Measurements from ENCODE around the gene HTR6. TPM values are rescaled to one million over a fixed set of nuclear protein-coding genes. Genes with fewer than 3 reads are reported as not detected.

The HTR6 gene
- total RNA-seq, 1 donor, result under 0.01 TPM

- Histone ChIP-seq H3K4me1 (ENCODE audit: insufficient read depth, low read length) (peaks cover 10% of the 10 kb centered on the region), H2AFZ (ENCODE audit: low read length) (no peak overlapping the region)
- DNase-seq (ENCODE audit: insufficient read length, low spot score, missing footprints), result no peak
These were observed 21.3 kb downstream of the HTR6 start for GRCh38 chr1:19685994-19686393.

GRCh38 chr1:19687414-19687813, 22.7 kb downstream of the HTR6 start:
- no peak for DNase-seq (ENCODE audit: insufficient read length, low spot score, missing footprints)
- Histone ChIP-seq H2AFZ (ENCODE audit: low read length) (no peak overlapping the region), H3K4me3 (ENCODE audit: insufficient read depth, low read length) (no peak overlapping the region), H3K79me2 (ENCODE audit: insufficient read depth, low read length) (no peaks in the 10 kb centered on the region), H3K4me2 (ENCODE audit: insufficient read depth, low read length) (no peak overlapping the region), H3K4me1 (ENCODE audit: insufficient read depth, low read length) (peaks cover 4% of the 10 kb centered on the region), H4K20me1 (ENCODE audit: insufficient read depth, low read length) (peaks cover 1% of the 10 kb centered on the region), H3K9me3 (ENCODE audit: low read depth, low read length) (no peaks in the 10 kb centered on the region), H3K36me3 (ENCODE audit: insufficient read depth, low read length) (no peaks in the 10 kb centered on the region), H3K27me3 (ENCODE audit: insufficient read depth, low read length) (no peaks in the 10 kb centered on the region), H3K27ac (ENCODE audit: low read depth, low read length) (no peak overlapping the region)
- TF ChIP-seq CTCF (IDR thresholded peaks at IDR 0.05; ENCODE audit: extremely low read depth, low read depth, low read length), result no peak

More at GRCh38 chr1:19685994-19686393, 21.3 kb downstream of the HTR6 start:
- TF ChIP-seq CTCF (IDR thresholded peaks at IDR 0.05; ENCODE audit: extremely low read depth, low read depth, low read length), result no peak
- H3K27ac ChIP-seq (ENCODE audit: low read depth, low read length), result no peak overlapping the region
- no peaks in the 10 kb centered on the region for H3K27me3 ChIP-seq (ENCODE audit: insufficient read depth, low read length)
- H3K4me3 ChIP-seq (ENCODE audit: insufficient read depth, low read length), result no peak overlapping the region
- H4K20me1 ChIP-seq (ENCODE audit: insufficient read depth, low read length), result peaks cover 3% of the 10 kb centered on the region
- H3K36me3 ChIP-seq (ENCODE audit: insufficient read depth, low read length), result no peaks in the 10 kb centered on the region
- no peak overlapping the region for H3K4me2 ChIP-seq (ENCODE audit: insufficient read depth, low read length)
- no peaks in the 10 kb centered on the region for H3K9me3 ChIP-seq (ENCODE audit: low read depth, low read length)
- no peaks in the 10 kb centered on the region for H3K79me2 ChIP-seq (ENCODE audit: insufficient read depth, low read length)

- Histone ChIP-seq H3K36me3 (ENCODE audit: insufficient read depth, low read length) (no peaks in the 10 kb centered on the region), H3K4me3 (ENCODE audit: insufficient read depth, low read length) (no peak overlapping the region), H3K9me3 (ENCODE audit: low read depth, low read length) (no peaks in the 10 kb centered on the region), H3K4me1 (ENCODE audit: insufficient read depth, low read length) (no peaks in the 10 kb centered on the region), H3K27ac (ENCODE audit: low read depth, low read length) (no peak overlapping the region), H2AFZ (ENCODE audit: low read length) (no peak overlapping the region), H3K4me2 (ENCODE audit: insufficient read depth, low read length) (no peak overlapping the region), H4K20me1 (ENCODE audit: insufficient read depth, low read length) (no peaks in the 10 kb centered on the region), H3K27me3 (ENCODE audit: insufficient read depth, low read length) (no peaks in the 10 kb centered on the region), H3K79me2 (ENCODE audit: insufficient read depth, low read length) (no peaks in the 10 kb centered on the region)
- TF ChIP-seq CTCF (IDR thresholded peaks at IDR 0.05; ENCODE audit: extremely low read depth, low read depth, low read length), result no peak
- DNase-seq (ENCODE audit: insufficient read length, low spot score, missing footprints), result no peak
These were observed 23.6 kb downstream of the HTR6 start for GRCh38 chr1:19688041-19688842.

GRCh38 chr1:19689085-19689757, 24.5 kb downstream of the HTR6 start:
- Histone ChIP-seq H3K27me3 (ENCODE audit: insufficient read depth, low read length) (no peaks in the 10 kb centered on the region), H3K4me3 (ENCODE audit: insufficient read depth, low read length) (no peak overlapping the region), H3K79me2 (ENCODE audit: insufficient read depth, low read length) (no peaks in the 10 kb centered on the region), H3K36me3 (ENCODE audit: insufficient read depth, low read length) (no peaks in the 10 kb centered on the region), H3K27ac (ENCODE audit: low read depth, low read length) (no peak overlapping the region), H2AFZ (ENCODE audit: low read length) (no peak overlapping the region), H4K20me1 (ENCODE audit: insufficient read depth, low read length) (no peaks in the 10 kb centered on the region), H3K4me1 (ENCODE audit: insufficient read depth, low read length) (no peaks in the 10 kb centered on the region), H3K4me2 (ENCODE audit: insufficient read depth, low read length) (no peak overlapping the region), H3K9me3 (ENCODE audit: low read depth, low read length) (no peaks in the 10 kb centered on the region)
- no peak for TF ChIP-seq CTCF (IDR thresholded peaks at IDR 0.05; ENCODE audit: extremely low read depth, low read depth, low read length)
- no peak for DNase-seq (ENCODE audit: insufficient read length, low spot score, missing footprints)

All from osteoblast (primary cell).